Keratinocyte (primary cell): ENCODE data around the gene NAB1. TPM values are rescaled to one million over a fixed set of nuclear protein-coding genes. Genes with fewer than 3 reads are reported as not detected.

ENCODE experiments used
- DNase-seq: peaks from one replicate; pipeline ENCODE4 v3.0.0-alpha.2; 2011; ENCODE audit warnings: low read depth, missing footprints, low spot score
- FAIRE-seq: peaks from 2 replicates; lab custom pipeline; 2011; peaks lifted over from hg19 to GRCh38; lab: Jason Lieb, UNC
- H2AFZ ChIP-seq: 2 replicates; pipeline ENCODE4 v1.6.0; 2012; ENCODE audit warnings: low read length, control low read depth, inconsistent platforms; ENCODE audit not compliant: control insufficient read depth
- H3K27ac ChIP-seq: 2 replicates; pipeline ENCODE4 v1.5.1; 2011; ENCODE audit warnings: low read length; ENCODE audit not compliant: control insufficient read depth, insufficient read depth
- H3K27me3 ChIP-seq: 3 replicates; pipeline ENCODE4 v1.6.0; 2011; ENCODE audit warnings: low read length; ENCODE audit not compliant: control insufficient read depth, insufficient read depth; ENCODE audit errors: extremely low read depth
- H3K36me3 ChIP-seq, 2 experiments: 2 replicates in 1 of 2; 3 replicates in 1 of 2; pipeline ENCODE4 v1.5.1; 2011; ENCODE audit warnings: low read length in 2 of 2, mild to moderate bottlenecking in 1 of 2; ENCODE audit not compliant: control insufficient read depth in 2 of 2, insufficient read depth in 2 of 2; ENCODE audit errors: extremely low read depth in 1 of 2
- H3K4me1 ChIP-seq: 3 replicates; pipeline ENCODE4 v1.5.1; 2011; ENCODE audit warnings: low read length; ENCODE audit not compliant: control insufficient read depth, insufficient read depth; ENCODE audit errors: extremely low read depth
- H3K4me2 ChIP-seq: 3 replicates; pipeline ENCODE4 v1.6.0; 2011; ENCODE audit warnings: low read depth, low read length; ENCODE audit not compliant: control insufficient read depth, insufficient read depth; ENCODE audit errors: extremely low read depth
- H3K4me3 ChIP-seq, 3 experiments: fragments of 200-600 bp in 1 of 3; sonication (generic) in 1 of 3; 2 replicates in 2 of 3; 3 replicates in 1 of 3; pipeline ENCODE4 v1.5.1; 2011 to 2016; ENCODE audit warnings: low read length in 3 of 3, mild to moderate bottlenecking in 3 of 3, control low read depth in 2 of 3, inconsistent platforms in 1 of 3, low read depth in 1 of 3, mixed read lengths in 1 of 3, mixed run types in 1 of 3, moderate library complexity in 1 of 3; ENCODE audit not compliant: control insufficient read depth in 2 of 3, insufficient read depth in 2 of 3; ENCODE audit errors: extremely low read depth in 1 of 3
- H3K79me2 ChIP-seq: 2 replicates; pipeline ENCODE4 v1.6.0; 2012; ENCODE audit warnings: low read length; ENCODE audit not compliant: control insufficient read depth, insufficient read depth
- H3K9ac ChIP-seq: 3 replicates; pipeline ENCODE4 v1.6.0; 2011; ENCODE audit warnings: low read length; ENCODE audit not compliant: control insufficient read depth, insufficient read depth; ENCODE audit errors: extremely low read depth
- H3K9me1 ChIP-seq: 3 replicates; pipeline ENCODE4 v1.6.0; 2011; ENCODE audit warnings: low read length; ENCODE audit not compliant: control insufficient read depth, insufficient read depth; ENCODE audit errors: extremely low read depth
- H3K9me3 ChIP-seq: 2 replicates; pipeline ENCODE4 v1.5.1; 2012; ENCODE audit warnings: low read depth, low read length; ENCODE audit not compliant: control insufficient read depth
- H4K20me1 ChIP-seq: 3 replicates; pipeline ENCODE4 v1.6.0; 2011; ENCODE audit warnings: low read length; ENCODE audit not compliant: control insufficient read depth, insufficient read depth; ENCODE audit errors: extremely low read depth
- EZH2 ChIP-seq: IDR thresholded peaks from one replicate; pipeline ENCODE4 v1.6.1; 2012; ENCODE audit warnings: inconsistent platforms, mild to moderate bottlenecking, low read length, moderate library complexity
- dilution Hi-C: fragments of 300-500 bp; cut with MboI; formaldehyde crosslinking; loops from one replicate; pipeline ENCODE4 v1.7.0; 2020; ENCODE audit warnings: low sequenced_read_pairs; ENCODE audit not compliant: extremely low pct_ligation_motif_present
- polyA plus RNA-seq, 5 experiments: library from polyadenylated mRNA; depleted of rRNA in 3 of 5; stranded (reverse) in 3 of 5; stranded (forward) in 1 of 5; unstranded in 1 of 5; fragments of >200 nt; gene quantifications; 1 replicate in 1 of 5; 2 replicates in 3 of 5; 3 replicates in 1 of 5; pipeline versions ENCODE4 v1.2.1 to v1.2.3, GENCODE V29; 2011 to 2012; ENCODE audit warnings: missing spikeins in 2 of 5, low read depth in 1 of 5, low replicate concordance in 1 of 5
- TF ChIP-seq, protein P1 (sequence below), 3 experiments: IDR thresholded peaks in 1 of 3; conservative IDR thresholded peaks in 1 of 3; optimal IDR thresholded peaks in 1 of 3; 2 replicates in 2 of 3; 3 replicates in 1 of 3; pipeline versions ENCODE3 to v1.5.1; 2011; ENCODE audit warnings: low read length in 3 of 3, mild to moderate bottlenecking in 3 of 3, moderate library complexity in 2 of 3, control low read depth in 1 of 3, inconsistent platforms in 1 of 3; ENCODE audit not compliant: insufficient read depth in 2 of 3; ENCODE audit errors: extremely low read depth in 1 of 3

The NAB1 gene
- polyA plus RNA-seq, 1 donor (not counting 4 experiments of a cell fraction or from before 2014, with no cell fraction given) = 24.3 TPM

DNA sequence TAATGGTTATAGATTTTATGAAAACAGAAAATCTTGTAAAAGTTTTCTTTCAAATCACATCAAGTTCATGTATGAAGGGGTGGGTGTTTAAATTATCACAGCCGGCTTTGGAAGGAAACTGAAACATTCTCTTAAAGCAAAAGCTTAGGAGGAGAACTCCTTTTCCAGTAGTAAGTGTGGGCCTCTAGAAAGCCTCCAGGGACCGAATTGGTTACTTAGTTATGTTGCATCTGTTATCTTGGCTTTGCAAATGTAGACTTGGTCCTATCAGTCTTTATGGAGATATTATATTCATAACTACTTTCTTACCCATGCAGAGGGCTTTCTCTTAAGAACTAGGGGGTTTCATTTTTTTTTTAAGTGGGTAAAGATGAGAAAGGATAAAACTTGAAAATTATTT lies 7.4 kb downstream of the NAB1 start:
- no peaks in the 10 kb centered on the region for H3K9me3 ChIP-seq
- dilution Hi-C loops = no loop called here
- H3K27ac ChIP-seq = no peak overlapping the region
- H4K20me1 ChIP-seq = peaks cover 4% of the 10 kb centered on the region
- H3K4me3 ChIP-seq = no peak overlapping the region
- H2AFZ ChIP-seq = no peak overlapping the region
- FAIRE-seq = no peak
- H3K4me1 ChIP-seq = peaks cover 31% of the 10 kb centered on the region
- peaks cover 3% of the 10 kb centered on the region for H3K9me1 ChIP-seq
- no peaks in the 10 kb centered on the region for H3K27me3 ChIP-seq
- TF ChIP-seq EZH2 = no peak
- TF ChIP-seq, protein P1, sequence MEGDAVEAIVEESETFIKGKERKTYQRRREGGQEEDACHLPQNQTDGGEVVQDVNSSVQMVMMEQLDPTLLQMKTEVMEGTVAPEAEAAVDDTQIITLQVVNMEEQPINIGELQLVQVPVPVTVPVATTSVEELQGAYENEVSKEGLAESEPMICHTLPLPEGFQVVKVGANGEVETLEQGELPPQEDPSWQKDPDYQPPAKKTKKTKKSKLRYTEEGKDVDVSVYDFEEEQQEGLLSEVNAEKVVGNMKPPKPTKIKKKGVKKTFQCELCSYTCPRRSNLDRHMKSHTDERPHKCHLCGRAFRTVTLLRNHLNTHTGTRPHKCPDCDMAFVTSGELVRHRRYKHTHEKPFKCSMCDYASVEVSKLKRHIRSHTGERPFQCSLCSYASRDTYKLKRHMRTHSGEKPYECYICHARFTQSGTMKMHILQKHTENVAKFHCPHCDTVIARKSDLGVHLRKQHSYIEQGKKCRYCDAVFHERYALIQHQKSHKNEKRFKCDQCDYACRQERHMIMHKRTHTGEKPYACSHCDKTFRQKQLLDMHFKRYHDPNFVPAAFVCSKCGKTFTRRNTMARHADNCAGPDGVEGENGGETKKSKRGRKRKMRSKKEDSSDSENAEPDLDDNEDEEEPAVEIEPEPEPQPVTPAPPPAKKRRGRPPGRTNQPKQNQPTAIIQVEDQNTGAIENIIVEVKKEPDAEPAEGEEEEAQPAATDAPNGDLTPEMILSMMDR (optimal IDR thresholded peaks at IDR 0.05 in 1 of 3, IDR thresholded peaks at IDR 0.05 in 1 of 3, conservative IDR thresholded peaks at IDR 0.05 in 1 of 3; ENCODE audit: extremely low read depth in 1 of 3, insufficient read depth in 2 of 3, low read length in 3 of 3) = no peak
- H3K79me2 ChIP-seq = peaks cover 84% of the 10 kb centered on the region
- DNase-seq = no peak
- H3K9ac ChIP-seq = no peak overlapping the region
- H3K4me2 ChIP-seq = no peak overlapping the region
- peaks cover 1 to 5% of the 10 kb centered on the region in 2 experiments for H3K36me3 ChIP-seq

DNA sequence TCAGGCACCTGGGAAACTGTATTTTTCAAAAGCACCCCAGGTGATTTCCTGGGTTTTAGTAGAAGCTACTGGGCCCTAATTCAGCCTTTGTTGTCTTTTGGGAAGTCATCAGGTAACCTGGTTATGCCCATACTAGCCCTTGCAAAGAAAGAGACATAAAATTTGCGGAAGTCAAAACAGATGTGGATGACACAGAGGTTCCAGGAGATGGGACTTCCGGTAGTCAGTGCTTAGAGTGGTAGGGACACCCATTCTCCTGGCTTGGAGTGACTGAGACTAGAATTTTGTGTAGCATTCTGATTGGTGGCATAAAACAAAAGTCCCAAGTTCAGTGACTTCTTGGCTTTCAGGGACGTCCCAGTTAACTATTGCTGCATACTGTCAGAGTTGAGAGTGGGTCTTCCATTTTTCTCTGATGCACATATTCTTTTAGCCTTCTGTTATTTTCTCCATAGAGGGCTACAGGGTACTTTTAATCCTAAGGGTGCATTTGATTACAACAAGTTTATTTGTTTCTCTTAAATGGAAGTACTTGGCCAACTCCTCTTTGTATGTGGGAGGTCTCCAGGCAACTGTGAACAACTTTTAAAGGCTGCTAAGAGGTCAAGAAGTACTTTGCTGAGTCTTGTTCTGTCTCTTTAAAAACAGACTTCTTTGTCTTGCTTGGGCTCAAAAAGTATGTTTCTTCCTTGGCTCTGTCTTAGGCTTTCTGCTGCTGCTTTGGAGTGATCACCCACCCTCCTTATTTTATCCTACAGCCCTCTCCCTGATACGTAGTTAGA lies 8.8 kb downstream of the NAB1 start:
- DNase-seq (no peak), FAIRE-seq (no peak)
- H3K4me1 ChIP-seq = peaks cover 19% of the 10 kb centered on the region
- no peak overlapping the region for H3K9ac ChIP-seq
- H3K27ac ChIP-seq = no peak overlapping the region
- TF ChIP-seq EZH2 = no peak
- TF ChIP-seq, protein P1 (optimal IDR thresholded peaks at IDR 0.05 in 1 of 3, IDR thresholded peaks at IDR 0.05 in 1 of 3, conservative IDR thresholded peaks at IDR 0.05 in 1 of 3; ENCODE audit: extremely low read depth in 1 of 3, insufficient read depth in 2 of 3, low read length in 3 of 3) = no peak
- no peaks in the 10 kb centered on the region for H3K27me3 ChIP-seq
- peaks cover 4% of the 10 kb centered on the region for H4K20me1 ChIP-seq
- peaks cover 3% of the 10 kb centered on the region for H3K9me1 ChIP-seq
- H3K4me2 ChIP-seq = no peak overlapping the region
- peaks cover 75% of the 10 kb centered on the region for H3K79me2 ChIP-seq
- H2AFZ ChIP-seq = no peak overlapping the region
- dilution Hi-C loops = no loop called here
- no peak overlapping the region for H3K4me3 ChIP-seq
- no peaks in the 10 kb centered on the region for H3K9me3 ChIP-seq
- peaks cover 1 to 5% of the 10 kb centered on the region in 2 experiments for H3K36me3 ChIP-seq
